Measurements from ENCODE around the gene SLC7A1.
A peak's percentile ranks its signal among the peaks of the same experiment; 100 is the strongest.
"Not testable (repeated sequence)": the region's sequence is repeated elsewhere in the genome, so short reads cannot be mapped to it uniquely, and the experiment has no call there.

The SLC7A1 gene

DNA sequence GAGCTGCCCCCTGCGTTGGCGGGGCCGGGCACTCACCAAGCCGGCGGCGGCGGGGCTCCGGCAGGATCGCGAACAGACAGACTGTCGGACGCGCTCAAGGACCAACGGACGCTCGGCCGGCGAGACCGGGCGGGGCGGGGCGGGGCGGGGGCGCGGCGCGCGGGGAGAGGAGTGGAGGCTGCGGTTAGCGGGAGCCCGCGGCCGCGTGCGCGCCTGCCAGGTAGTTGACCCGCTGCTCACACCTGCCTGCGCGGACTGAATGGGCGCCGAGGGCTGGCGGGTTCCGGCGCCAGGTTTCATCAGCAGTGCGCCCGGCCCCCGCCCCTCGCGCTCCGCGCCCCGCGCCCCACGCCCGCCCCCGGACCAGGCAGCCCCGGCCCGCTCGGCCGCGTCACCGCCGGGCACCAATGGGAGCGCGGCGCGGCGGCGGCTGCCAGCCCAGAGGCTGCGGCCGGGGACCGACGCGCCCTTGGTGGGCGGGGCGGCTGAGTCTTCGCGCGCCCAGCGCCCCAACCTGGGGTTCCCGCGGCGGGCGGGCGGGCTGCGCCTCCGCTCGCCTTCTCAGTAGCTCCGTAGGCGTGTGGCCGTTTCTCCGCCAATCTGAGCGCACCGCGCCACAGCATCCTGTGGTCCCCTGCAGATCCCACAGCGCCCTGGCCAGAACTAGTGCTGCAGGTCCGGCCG, at the start of gene SLC7A1:
SLC7A1 (minus strand) TSS at position 309 of the 684 bp plus-strand sequence. CDS start 59,500 bp downstream, outside the sequence.
- Mint-ChIP-seq H3K27ac (peak within 1 kb of the TSS; percentile 79), H3K4me1 (ENCODE audit: low read depth) (peaks cover 41% of the 10 kb centered on the region), H3K27me3 (peaks cover 15% of the 10 kb centered on the region), H3K36me3 (ENCODE audit: low read depth) (no peaks in the 10 kb centered on the region), H3K4me3 (peak within 1 kb of the TSS; percentile 87), H3K9me3 (no peaks in the 10 kb centered on the region)
- intact Hi-C loops (cut with micrococcal nuclease), result loop anchor here (10.0 kb wide), 1 partner anchor 519 kb away; no protein-coding TSS in a partner anchor

DNA sequence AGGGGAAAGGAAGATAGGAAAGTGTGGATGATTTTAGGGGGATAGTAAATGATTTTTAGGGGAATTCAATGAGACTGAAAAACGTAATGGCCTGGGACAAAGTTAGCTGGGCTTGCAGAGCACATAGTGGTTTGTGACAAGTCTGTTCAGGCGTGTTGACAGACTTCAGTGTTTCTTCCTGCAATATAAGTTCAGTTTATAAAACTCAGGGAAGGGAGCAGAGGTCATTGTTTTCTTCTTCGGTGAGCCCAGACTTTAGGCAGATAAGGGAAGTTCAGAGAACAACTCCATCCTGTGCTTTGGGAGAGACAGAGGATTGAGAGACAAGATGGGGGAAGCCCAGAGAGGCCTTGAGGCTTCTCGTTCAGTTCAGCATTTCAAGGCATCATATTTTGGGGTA, 45.2 kb upstream of the SLC7A1 start:
- no peak overlapping the region for H3K4me3 Mint-ChIP-seq
- no peaks in the 10 kb centered on the region for H3K36me3 Mint-ChIP-seq (ENCODE audit: low read depth)
- H3K4me1 Mint-ChIP-seq (ENCODE audit: low read depth), result no peaks in the 10 kb centered on the region
- H3K9me3 Mint-ChIP-seq, result no peaks in the 10 kb centered on the region
- H3K27ac Mint-ChIP-seq, result no peak overlapping the region
- H3K27me3 Mint-ChIP-seq, result peaks cover 2% of the 10 kb centered on the region
- intact Hi-C loops (cut with micrococcal nuclease), result no loop called here

DNA sequence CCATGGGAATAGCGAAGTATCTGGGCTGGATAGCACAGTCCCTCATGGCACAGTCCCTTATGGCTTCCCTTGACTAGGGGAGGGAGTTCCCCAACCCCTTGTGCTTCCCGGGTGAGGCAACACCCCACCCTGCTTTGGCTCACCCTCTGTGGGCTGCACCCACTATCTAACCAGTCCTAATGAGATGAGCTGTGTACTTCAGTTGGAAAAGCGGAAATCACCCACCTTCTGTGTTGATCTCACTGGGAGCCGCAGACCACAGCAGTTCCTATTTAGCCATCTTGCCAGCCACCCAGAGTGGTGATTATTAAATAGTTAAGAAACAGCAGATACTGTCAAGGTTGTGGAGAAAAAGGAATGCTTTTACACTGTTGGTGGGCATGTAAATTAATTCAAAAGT, 41.3 kb upstream of the SLC7A1 start:
- intact Hi-C loops (cut with micrococcal nuclease); H3K27ac Mint-ChIP-seq; H3K4me3 Mint-ChIP-seq; H3K4me1 Mint-ChIP-seq (ENCODE audit: low read depth); H3K9me3 Mint-ChIP-seq; H3K36me3 Mint-ChIP-seq (ENCODE audit: low read depth): not testable (repeated sequence)
- H3K27me3 Mint-ChIP-seq, result peaks cover 15% of the 10 kb centered on the region

DNA sequence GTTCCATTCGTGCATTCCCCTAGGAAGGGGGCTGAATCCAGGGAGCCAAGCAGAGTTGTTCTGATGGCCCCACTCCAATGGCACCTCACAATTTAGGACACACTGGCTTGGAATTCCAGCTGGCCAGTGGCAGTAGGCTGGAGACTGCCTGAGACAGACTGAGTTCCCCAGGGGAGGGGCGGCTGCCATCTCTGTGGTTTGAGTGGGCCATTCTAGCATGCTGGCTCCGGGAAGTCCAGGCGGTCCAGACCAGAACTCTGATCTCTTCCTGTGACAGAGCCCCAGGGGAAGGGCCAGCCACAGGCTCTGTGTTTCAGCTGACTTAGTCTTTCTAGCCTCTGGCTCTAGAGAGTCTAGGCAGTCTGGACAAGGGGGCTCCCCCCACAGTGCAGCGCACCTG, 29.5 kb upstream of the SLC7A1 start:
- peaks cover 10% of the 10 kb centered on the region for H3K27me3 Mint-ChIP-seq
- intact Hi-C loops (cut with micrococcal nuclease), result no loop called here

DNA sequence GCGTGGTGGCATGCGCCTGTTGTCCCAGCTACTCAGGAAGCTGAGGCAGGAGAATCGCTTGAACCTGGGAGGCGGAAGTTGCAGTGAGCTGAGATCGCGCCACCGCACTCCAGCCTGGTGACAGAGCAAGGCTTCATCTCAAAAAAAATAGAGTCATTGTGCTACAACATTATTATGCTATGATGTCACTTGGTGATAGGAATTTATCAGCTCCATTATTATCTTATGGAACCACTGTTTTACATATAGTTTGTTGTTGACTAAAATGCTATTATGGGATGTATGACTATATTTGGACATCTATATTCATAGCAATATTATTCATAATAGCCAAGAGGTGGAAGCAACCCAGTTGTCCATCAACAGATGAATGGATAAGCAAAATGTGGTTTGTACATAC, 26.4 kb upstream of the SLC7A1 start:
- H3K27ac Mint-ChIP-seq, result no peak overlapping the region
- no peaks in the 10 kb centered on the region for H3K9me3 Mint-ChIP-seq
- H3K4me1 Mint-ChIP-seq (ENCODE audit: low read depth), result no peaks in the 10 kb centered on the region
- intact Hi-C loops (cut with micrococcal nuclease), result no loop called here
- H3K36me3 Mint-ChIP-seq (ENCODE audit: low read depth), result no peaks in the 10 kb centered on the region
- H3K27me3 Mint-ChIP-seq, result peaks cover 7% of the 10 kb centered on the region
- H3K4me3 Mint-ChIP-seq, result no peak overlapping the region

More for the DNA sequence above, 29.5 kb upstream of the SLC7A1 start:
- no peak overlapping the region for H3K4me3 Mint-ChIP-seq
- no peak overlapping the region for H3K27ac Mint-ChIP-seq
- H3K9me3 Mint-ChIP-seq, result no peaks in the 10 kb centered on the region
- no peaks in the 10 kb centered on the region for H3K4me1 Mint-ChIP-seq (ENCODE audit: low read depth)
- H3K36me3 Mint-ChIP-seq (ENCODE audit: low read depth), result no peaks in the 10 kb centered on the region

DNA sequence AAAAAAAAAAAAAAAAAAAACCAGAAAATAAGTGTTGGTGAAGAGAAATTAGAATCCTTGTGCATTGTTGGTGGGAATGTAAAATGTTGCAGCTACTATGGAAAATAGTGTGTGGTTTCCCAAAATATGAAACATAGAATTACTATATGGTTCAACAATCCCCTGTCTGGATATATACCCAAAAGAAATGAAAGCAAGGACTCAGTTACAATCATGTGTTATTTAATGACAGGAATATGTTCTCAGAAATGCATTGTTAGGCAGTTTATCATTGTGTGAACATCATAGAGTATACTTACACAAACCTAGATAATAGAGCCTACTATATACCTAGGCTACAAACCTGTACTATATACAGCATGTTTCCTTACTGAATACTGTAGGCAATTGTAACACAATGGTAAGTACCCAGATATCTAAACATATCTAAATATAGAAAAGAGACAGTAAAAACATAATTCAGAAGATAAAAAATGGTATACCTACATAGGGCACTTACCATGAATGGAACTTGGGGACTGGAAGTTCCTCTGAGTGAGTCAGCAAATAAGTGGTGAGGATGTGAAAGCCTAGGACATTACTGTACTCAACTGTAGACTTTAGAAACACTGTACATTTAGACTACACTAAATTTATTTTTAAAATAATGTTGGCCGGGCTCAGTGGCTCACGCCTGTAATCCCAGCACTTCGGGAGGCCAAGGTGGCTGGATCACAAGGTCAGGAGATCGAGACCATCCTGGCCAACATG, 25.7 kb upstream of the SLC7A1 start:
- H3K36me3 Mint-ChIP-seq (ENCODE audit: low read depth), result no peaks in the 10 kb centered on the region
- no peaks in the 10 kb centered on the region for H3K9me3 Mint-ChIP-seq
- intact Hi-C loops (cut with micrococcal nuclease), result no loop called here
- peaks cover 10% of the 10 kb centered on the region for H3K27me3 Mint-ChIP-seq
- H3K4me1 Mint-ChIP-seq (ENCODE audit: low read depth), result no peaks in the 10 kb centered on the region
- no peak overlapping the region for H3K4me3 Mint-ChIP-seq
- H3K27ac Mint-ChIP-seq, result no peak overlapping the region

DNA sequence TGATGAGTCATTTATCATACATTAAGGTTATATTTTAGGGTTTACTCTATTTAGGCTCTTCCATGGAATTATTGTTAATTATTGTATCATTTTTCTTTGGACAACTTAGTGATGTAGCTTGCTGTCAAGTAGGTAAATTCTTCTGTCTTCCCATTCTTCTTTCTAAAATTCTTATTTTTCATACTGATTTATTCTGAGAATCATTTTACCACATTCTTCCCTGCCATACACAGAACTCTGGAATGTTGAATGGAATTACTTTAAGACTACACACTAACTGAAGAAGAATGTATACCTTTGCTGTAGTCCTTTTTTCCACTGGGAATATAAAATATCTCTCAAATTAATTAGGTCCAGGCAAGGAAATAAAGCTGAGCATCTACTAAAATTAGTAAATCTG, 24.5 kb upstream of the SLC7A1 start:
- Mint-ChIP-seq H3K36me3 (ENCODE audit: low read depth) (no peaks in the 10 kb centered on the region), H3K27ac (no peak overlapping the region), H3K9me3 (no peaks in the 10 kb centered on the region), H3K27me3 (peaks cover 8% of the 10 kb centered on the region), H3K4me3 (no peak overlapping the region), H3K4me1 (ENCODE audit: low read depth) (no peaks in the 10 kb centered on the region)
- intact Hi-C loops (cut with micrococcal nuclease), result no loop called here

DNA sequence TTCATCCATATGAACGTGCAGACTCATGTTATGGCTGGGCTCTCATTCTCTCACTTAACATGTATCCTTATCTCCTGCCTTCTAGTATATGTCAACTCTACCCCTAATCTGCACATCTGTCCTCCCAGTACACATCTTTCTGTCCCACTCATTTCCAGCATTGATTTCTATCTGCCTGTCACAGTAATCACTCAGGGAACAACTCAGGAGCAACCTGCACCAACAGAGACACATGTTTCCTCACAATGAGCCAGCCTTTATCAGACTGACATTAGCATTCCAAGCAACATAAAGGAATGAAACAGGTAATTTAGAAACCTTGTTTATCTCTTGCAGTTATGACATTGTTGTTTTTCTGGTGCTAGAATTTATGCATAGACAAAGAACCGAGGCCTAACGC, 17.6 kb upstream of the SLC7A1 start:
- intact Hi-C loops (cut with micrococcal nuclease), result no loop called here
- Mint-ChIP-seq H3K4me3 (no peak overlapping the region), H3K9me3 (no peaks in the 10 kb centered on the region), H3K36me3 (ENCODE audit: low read depth) (no peaks in the 10 kb centered on the region), H3K27me3 (peaks cover 16% of the 10 kb centered on the region), H3K27ac (no peak overlapping the region), H3K4me1 (ENCODE audit: low read depth) (no peaks in the 10 kb centered on the region)

DNA sequence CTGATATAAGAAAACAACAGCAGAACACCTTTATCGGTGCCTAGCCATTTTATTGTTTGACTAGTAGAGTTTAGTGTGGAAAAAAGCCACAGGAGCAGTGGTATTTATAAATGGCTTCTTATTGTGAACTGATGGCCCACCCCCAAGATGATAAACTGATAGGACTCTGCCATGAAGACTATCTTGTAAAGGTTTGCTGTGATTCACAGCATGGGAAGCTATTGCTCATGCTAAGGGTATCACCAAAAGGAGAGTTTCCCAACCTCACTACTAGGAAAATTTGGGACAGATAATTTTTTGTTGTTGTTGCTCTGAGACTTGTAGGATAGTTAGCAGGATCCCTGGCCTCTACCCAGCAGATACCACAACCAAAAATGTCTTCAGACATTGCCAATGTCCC, 12.0 kb upstream of the SLC7A1 start:
- H3K27ac Mint-ChIP-seq, result no peak overlapping the region
- no peaks in the 10 kb centered on the region for H3K36me3 Mint-ChIP-seq (ENCODE audit: low read depth)
- H3K27me3 Mint-ChIP-seq, result peaks cover 8% of the 10 kb centered on the region
- H3K4me1 Mint-ChIP-seq (ENCODE audit: low read depth), result no peaks in the 10 kb centered on the region
- no peak overlapping the region for H3K4me3 Mint-ChIP-seq
- intact Hi-C loops (cut with micrococcal nuclease), result no loop called here
- H3K9me3 Mint-ChIP-seq, result no peaks in the 10 kb centered on the region

DNA sequence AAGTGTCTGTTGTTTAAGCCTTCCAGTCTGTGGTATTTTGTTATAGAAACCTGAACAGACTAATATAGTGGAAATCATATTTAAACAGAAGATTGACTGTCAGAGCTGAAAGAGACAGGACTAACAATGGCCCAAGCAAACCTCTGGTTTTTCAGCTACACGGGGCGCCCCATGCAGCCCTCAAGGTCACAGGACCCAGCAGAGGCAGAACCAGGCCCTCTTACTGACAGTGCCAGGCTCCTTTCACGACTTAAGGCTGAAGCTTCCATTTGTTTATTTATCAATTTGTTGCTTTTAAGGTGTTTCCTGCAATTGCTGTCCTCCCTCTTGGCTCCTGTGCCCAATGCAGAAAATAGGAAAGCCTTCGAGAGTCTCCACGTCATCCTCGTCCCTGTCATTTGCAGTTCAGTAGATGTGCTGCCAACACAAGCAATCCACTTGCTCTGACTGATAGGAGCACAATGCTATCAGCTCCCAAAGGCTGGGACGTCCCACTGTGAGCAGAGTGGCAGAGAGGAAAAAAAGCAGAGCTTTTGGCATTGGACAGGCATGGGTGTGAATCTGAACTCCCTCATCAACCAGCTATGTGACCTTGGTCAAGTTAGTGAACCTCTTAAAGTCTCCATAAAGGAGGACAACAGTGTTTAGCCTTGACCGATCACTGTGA, 10.5 kb upstream of the SLC7A1 start:
- Mint-ChIP-seq H3K36me3 (ENCODE audit: low read depth) (no peaks in the 10 kb centered on the region), H3K27me3 (peaks cover 12% of the 10 kb centered on the region), H3K4me3 (no peak overlapping the region), H3K9me3 (no peaks in the 10 kb centered on the region), H3K4me1 (ENCODE audit: low read depth) (no peaks in the 10 kb centered on the region), H3K27ac (no peak overlapping the region)
- intact Hi-C loops (cut with micrococcal nuclease), result no loop called here

DNA sequence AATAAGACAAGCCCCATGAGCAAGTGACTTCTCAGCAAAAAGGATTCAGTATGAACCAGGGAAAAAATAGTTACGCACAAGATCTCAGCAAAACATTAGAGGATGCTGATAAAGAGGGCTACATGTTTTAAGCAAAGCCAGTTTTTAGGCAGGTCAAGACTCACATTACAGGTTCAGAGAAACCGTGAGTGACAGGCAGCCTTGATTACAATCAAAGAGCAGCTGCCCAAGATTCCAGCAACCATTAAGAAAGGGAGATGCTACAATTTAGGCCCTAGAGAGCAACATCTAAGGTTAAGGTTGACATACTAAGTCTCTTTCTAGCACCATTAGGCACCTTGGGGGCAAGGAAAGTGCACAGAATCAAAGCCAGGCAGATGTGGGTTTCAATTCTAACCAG, 2.8 kb upstream of the SLC7A1 start:
- peaks cover 19% of the 10 kb centered on the region for H3K4me1 Mint-ChIP-seq (ENCODE audit: low read depth)
- intact Hi-C loops (cut with micrococcal nuclease), result loop anchor here (10.0 kb wide), 1 partner anchor 516 kb away; no protein-coding TSS in a partner anchor
- H3K27ac Mint-ChIP-seq, result no peak overlapping the region
- no peaks in the 10 kb centered on the region for H3K36me3 Mint-ChIP-seq (ENCODE audit: low read depth)
- H3K27me3 Mint-ChIP-seq, result peaks cover 21% of the 10 kb centered on the region
- H3K9me3 Mint-ChIP-seq, result no peaks in the 10 kb centered on the region
- no peak overlapping the region for H3K4me3 Mint-ChIP-seq

DNA sequence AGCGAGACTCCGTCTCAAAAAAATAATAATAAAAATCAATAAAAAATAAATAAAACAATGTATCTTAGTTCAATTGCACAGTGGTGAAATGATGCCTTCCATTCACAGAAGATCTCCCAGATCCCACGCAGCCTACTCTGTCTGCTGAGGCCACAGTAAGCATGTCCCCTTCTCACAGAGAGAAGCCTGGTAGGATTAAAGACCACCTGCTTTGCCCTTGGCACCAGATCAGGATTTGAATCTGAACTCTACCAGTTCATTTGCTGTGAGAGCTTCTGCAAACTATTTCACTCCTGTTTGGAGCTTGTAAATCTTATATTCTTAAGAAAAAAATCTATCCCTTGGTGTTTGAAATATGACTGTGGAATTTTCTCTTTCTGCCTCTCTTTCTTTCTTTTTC, 2.2 kb upstream of the SLC7A1 start:
- Mint-ChIP-seq H3K27ac (no peak overlapping the region), H3K27me3 (peaks cover 20% of the 10 kb centered on the region), H3K4me1 (ENCODE audit: low read depth) (peaks cover 25% of the 10 kb centered on the region), H3K4me3 (no peak overlapping the region), H3K9me3 (no peaks in the 10 kb centered on the region), H3K36me3 (ENCODE audit: low read depth) (no peaks in the 10 kb centered on the region)
- intact Hi-C loops (cut with micrococcal nuclease), result loop anchor here (10.0 kb wide), 1 partner anchor 517 kb away; no protein-coding TSS in a partner anchor

DNA sequence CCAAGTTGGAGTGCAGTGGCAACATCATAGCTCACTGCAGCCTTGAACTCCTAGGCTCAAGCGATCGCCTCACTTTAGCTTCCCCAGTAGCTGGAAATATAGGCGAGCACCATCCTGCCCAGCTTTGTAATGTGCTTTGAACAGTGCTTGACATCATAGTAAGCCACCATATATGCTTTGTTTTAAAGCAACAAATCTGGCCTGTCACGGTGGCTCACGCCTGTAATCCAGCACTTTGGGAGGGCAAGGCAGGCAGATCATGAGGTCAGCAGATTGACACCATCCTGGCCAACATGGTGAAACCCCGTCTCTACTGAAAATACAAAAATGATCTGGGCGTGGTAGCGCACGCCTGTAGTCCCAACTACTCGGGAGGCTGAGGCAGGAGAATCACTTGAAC, 1.8 kb upstream of the SLC7A1 start:
- H3K36me3 Mint-ChIP-seq (ENCODE audit: low read depth), result no peaks in the 10 kb centered on the region
- intact Hi-C loops (cut with micrococcal nuclease), result loop anchor here (10.0 kb wide), 1 partner anchor 518 kb away; no protein-coding TSS in a partner anchor
- no peaks in the 10 kb centered on the region for H3K9me3 Mint-ChIP-seq
- no peak overlapping the region for H3K4me3 Mint-ChIP-seq
- H3K27ac Mint-ChIP-seq, result no peak overlapping the region
- H3K4me1 Mint-ChIP-seq (ENCODE audit: low read depth), result peaks cover 30% of the 10 kb centered on the region
- peaks cover 18% of the 10 kb centered on the region for H3K27me3 Mint-ChIP-seq

DNA sequence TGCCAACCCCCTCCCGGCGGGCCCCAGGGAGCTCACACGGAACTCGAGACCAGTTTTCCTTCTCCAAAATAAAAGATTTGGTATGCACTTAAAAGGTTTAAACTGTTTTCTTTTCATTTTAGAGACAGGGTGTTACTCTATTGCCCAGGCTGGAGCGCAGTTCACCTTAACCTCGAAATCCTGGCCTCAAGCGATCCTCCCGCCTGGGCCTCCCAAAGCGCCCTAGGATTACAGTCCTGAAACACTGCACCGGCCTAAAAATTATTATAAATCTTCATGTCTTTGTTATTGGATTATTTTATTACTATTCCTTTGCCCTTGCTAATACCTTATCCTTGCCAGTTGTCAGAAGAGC, 553 bp upstream of the SLC7A1 start:
- intact Hi-C loops (cut with micrococcal nuclease), result loop anchor here (10.0 kb wide), 1 partner anchor 519 kb away; no protein-coding TSS in a partner anchor
- peak overlapping the region; percentile 79 for H3K27ac Mint-ChIP-seq
- H3K4me3 Mint-ChIP-seq, result peak overlapping the region; percentile 87
- H3K9me3 Mint-ChIP-seq, result no peaks in the 10 kb centered on the region
- no peaks in the 10 kb centered on the region for H3K36me3 Mint-ChIP-seq (ENCODE audit: low read depth)
- H3K4me1 Mint-ChIP-seq (ENCODE audit: low read depth), result peaks cover 41% of the 10 kb centered on the region
- peaks cover 15% of the 10 kb centered on the region for H3K27me3 Mint-ChIP-seq

All from dendritic cell treated with granulocyte-macrophage colony-stimulating factor and Interleukin-4, amounts not matched to agents 40 ng/mL and 50 ng/mL, for 4 days (primary cell).